ENCODE data around the gene C1orf35. TPM values are rescaled to one million over a fixed set of nuclear protein-coding genes. Genes with fewer than 3 reads are reported as not detected.
A peak's percentile ranks its signal among the peaks of the same experiment; 100 is the strongest.

Gene C1orf35
- total and polyA plus RNA-seq, 9 of the 15 experiments (the other 6 are each of a cell fraction or from before 2014, with no cell fraction given), result 3.2 to 48.7 (median 12.5) TPM

DNA sequence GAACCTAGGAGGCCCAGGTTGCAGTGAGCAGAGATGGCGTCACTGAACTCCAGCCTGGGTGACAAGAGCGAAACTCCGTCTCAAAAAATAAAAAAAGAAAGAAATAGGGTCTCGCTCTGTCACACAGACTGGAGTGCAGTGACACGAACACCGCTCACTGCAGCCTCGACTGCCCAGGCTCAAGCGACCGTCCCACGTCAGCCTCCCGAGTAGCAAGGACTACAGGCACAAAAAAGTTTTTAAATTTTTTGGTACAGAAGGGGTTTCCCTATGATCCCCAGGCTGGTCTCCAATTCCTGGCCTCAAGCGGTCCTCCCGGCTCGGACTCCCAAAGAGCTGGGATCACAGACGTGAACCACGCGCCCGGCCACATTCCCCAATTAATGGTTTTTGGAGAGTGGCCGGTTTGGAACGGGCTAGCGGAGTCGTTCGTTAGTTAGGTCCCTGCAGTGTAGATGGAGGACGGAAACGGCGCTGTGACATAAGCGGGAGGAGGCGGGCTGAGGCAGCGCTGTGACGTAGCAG is 36.3 kb upstream of the C1orf35 start (continued):
- TF ChIP-seq, protein P1, sequence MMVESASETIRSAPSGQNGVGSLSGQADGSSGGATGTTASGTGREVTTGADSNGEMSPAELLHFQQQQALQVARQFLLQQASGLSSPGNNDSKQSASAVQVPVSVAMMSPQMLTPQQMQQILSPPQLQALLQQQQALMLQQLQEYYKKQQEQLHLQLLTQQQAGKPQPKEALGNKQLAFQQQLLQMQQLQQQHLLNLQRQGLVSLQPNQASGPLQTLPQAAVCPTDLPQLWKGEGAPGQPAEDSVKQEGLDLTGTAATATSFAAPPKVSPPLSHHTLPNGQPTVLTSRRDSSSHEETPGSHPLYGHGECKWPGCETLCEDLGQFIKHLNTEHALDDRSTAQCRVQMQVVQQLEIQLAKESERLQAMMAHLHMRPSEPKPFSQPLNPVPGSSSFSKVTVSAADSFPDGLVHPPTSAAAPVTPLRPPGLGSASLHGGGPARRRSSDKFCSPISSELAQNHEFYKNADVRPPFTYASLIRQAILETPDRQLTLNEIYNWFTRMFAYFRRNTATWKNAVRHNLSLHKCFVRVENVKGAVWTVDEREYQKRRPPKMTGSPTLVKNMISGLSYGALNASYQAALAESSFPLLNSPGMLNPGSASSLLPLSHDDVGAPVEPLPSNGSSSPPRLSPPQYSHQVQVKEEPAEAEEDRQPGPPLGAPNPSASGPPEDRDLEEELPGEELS (CRISPR knock-in tag; IDR thresholded peaks at IDR 0.05; ENCODE audit: borderline replicate concordance), result no peak
- TF ChIP-seq PML (IDR thresholded peaks at IDR 0.05; ENCODE audit: low read length) (no peak; the same call in 1 of the 2 replicates), DDX20 (tag; IDR thresholded peaks at IDR 0.05; ENCODE audit: low read depth) (no peak), NR4A1 (CRISPR knock-in tag; IDR thresholded peaks at IDR 0.05) (0 out of 2 replicates have a peak, but pooled peaks have one; percentile 59), NR4A1 (tag; IDR thresholded peaks at IDR 0.05) (no peak), CTBP1 (IDR thresholded peaks at IDR 0.05; ENCODE audit: borderline replicate concordance) (no peak), ZNF217 (CRISPR knock-in tag; IDR thresholded peaks at IDR 0.05) (no peak), ZNF224 (CRISPR knock-in tag; IDR thresholded peaks at IDR 0.05) (no peak), CBX5 (IDR thresholded peaks at IDR 0.05; ENCODE audit: borderline replicate concordance, low read depth) (no peak; the same call in 1 of the 2 replicates), SP2 (IDR thresholded peaks at IDR 0.05; ENCODE audit: extremely low read depth, low read depth, low read length, poor library complexity, severe bottlenecking) (no peak), ZEB2 (IDR thresholded peaks at IDR 0.05) (no peak)
- TF ChIP-seq, protein P2, sequence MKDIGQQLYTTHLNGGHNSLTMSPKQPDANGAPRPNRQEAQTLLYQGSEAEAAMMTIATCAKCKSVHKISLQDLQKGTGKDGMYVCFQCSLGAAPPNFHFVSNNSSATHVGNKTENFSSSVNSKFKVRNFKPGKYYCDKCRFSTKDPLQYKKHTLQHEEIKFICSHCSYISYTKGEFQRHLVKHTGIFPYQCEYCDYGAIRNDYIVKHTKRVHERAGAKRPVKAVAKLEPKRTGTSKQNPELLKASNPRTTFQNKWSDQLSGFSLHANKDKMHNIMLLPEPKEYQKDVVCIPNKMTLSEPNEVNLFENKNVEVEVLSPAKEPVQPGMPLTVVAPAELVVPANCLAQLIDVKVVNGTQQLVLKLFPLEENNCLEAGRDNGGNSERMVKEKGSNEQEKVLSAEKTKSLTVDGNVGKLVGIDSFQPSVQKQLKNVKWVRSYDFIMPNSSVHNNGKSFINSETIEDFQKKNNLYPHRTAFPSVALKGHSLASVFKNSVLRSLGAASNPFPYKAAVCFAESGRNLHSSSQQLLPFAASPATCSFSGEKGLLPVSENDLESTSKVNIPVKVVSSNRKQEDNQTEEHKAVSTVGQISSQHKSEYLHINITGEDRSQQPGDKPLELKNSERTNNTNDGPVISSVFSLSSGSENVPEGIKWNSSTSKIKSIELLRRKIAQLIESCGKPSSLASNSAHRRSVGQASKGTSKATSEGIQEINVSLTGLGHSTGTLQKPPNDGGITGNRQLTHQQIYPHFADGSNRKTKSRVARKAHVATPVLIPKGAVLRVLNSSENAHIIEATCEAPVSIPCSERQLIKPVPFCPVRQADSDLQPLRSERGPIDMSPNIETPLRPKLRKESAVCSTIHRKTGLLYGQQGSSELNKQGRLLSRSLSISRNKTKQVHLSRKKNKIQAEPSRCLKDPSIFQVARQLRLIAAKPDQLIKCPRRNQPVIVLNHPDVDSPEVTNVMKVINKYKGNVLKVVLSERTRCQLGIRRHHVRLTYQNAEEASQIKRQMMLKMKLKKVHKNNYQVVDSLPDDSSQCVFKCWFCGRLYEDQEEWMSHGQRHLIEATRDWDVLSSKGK (CRISPR knock-in tag; IDR thresholded peaks at IDR 0.05), result no peak
- TF ChIP-seq, protein P3, sequence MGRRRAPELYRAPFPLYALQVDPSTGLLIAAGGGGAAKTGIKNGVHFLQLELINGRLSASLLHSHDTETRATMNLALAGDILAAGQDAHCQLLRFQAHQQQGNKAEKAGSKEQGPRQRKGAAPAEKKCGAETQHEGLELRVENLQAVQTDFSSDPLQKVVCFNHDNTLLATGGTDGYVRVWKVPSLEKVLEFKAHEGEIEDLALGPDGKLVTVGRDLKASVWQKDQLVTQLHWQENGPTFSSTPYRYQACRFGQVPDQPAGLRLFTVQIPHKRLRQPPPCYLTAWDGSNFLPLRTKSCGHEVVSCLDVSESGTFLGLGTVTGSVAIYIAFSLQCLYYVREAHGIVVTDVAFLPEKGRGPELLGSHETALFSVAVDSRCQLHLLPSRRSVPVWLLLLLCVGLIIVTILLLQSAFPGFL (CRISPR knock-in tag; IDR thresholded peaks at IDR 0.05), result no peak
- TF ChIP-seq, protein P4, sequence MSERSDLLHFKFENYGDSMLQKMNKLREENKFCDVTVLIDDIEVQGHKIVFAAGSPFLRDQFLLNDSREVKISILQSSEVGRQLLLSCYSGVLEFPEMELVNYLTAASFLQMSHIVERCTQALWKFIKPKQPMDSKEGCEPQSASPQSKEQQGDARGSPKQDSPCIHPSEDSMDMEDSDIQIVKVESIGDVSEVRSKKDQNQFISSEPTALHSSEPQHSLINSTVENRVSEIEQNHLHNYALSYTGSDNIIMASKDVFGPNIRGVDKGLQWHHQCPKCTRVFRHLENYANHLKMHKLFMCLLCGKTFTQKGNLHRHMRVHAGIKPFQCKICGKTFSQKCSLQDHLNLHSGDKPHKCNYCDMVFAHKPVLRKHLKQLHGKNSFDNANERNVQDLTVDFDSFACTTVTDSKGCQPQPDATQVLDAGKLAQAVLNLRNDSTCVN (CRISPR knock-in tag; IDR thresholded peaks at IDR 0.05), result no peak
- TF ChIP-seq, protein P5, sequence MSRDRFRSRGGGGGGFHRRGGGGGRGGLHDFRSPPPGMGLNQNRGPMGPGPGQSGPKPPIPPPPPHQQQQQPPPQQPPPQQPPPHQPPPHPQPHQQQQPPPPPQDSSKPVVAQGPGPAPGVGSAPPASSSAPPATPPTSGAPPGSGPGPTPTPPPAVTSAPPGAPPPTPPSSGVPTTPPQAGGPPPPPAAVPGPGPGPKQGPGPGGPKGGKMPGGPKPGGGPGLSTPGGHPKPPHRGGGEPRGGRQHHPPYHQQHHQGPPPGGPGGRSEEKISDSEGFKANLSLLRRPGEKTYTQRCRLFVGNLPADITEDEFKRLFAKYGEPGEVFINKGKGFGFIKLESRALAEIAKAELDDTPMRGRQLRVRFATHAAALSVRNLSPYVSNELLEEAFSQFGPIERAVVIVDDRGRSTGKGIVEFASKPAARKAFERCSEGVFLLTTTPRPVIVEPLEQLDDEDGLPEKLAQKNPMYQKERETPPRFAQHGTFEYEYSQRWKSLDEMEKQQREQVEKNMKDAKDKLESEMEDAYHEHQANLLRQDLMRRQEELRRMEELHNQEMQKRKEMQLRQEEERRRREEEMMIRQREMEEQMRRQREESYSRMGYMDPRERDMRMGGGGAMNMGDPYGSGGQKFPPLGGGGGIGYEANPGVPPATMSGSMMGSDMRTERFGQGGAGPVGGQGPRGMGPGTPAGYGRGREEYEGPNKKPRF (IDR thresholded peaks at IDR 0.05; ENCODE audit: low read depth, low read length), result no peak
- TF ChIP-seq, protein P6, sequence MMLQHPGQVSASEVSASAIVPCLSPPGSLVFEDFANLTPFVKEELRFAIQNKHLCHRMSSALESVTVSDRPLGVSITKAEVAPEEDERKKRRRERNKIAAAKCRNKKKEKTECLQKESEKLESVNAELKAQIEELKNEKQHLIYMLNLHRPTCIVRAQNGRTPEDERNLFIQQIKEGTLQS (IDR thresholded peaks at IDR 0.05), result no peak
- TF ChIP-seq, protein P6 (CRISPR knock-in tag; conservative IDR thresholded peaks at IDR 0.05), result peak; percentile 31; the same call in 1 of the 2 replicates
